A549 (cell line): Measurements from ENCODE around the gene ITPRIPL2. TPM values are rescaled to one million over a fixed set of nuclear protein-coding genes. Genes with fewer than 3 reads are reported as not detected.
A peak's percentile ranks its signal among the peaks of the same experiment; 100 is the strongest.

ENCODE experiments used
- CBX2 ChIP-seq: fragments of 200-600 bp; sonication (generic); IDR thresholded peaks from 2 replicates; pipeline ENCODE4 v1.6.1; 2016; ENCODE audit warnings: low read depth, mild to moderate bottlenecking, borderline replicate concordance
- CBX8 ChIP-seq: fragments of 200-600 bp; sonication (generic); IDR thresholded peaks from 2 replicates; pipeline ENCODE4 v1.6.1; 2016
- CHD4 ChIP-seq: fragments of 200-600 bp; sonication (generic); IDR thresholded peaks from 2 replicates; pipeline ENCODE4 v1.6.1; 2016; ENCODE audit warnings: antibody characterized with exemption, mild to moderate bottlenecking, borderline replicate concordance
- EHMT2 ChIP-seq: fragments of 200-600 bp; sonication (generic); IDR thresholded peaks from 2 replicates; pipeline ENCODE4 v1.6.1; 2016; ENCODE audit warnings: antibody characterized with exemption, low read depth, mild to moderate bottlenecking, moderate library complexity
- EP300 ChIP-seq, 2 experiments: fragments of >200 bp; sonication (Bioruptor Twin); formaldehyde crosslinking; IDR thresholded peaks; 2 replicates in 1 of 2; 3 replicates in 1 of 2; pipeline ENCODE4 v1.6.1; 2016 to 2017
- FOSB ChIP-seq: fragments of 250-450 bp; sonication (Bioruptor Pico); IDR thresholded peaks from 2 replicates; pipeline ENCODE4 v1.5.0; 2020; ENCODE audit warnings: mild to moderate bottlenecking, moderate library complexity
- FOSL2 ChIP-seq, 2 experiments: fragments of 450-650 bp in 1 of 2; fragments of >200 bp in 1 of 2; sonication (Bioruptor Twin) in 1 of 2; formaldehyde crosslinking; IDR thresholded peaks; 2 replicates each; pipeline versions ENCODE4 v1.5.0 to v1.6.1; 2016 to 2020; ENCODE audit warnings: mild to moderate bottlenecking in 1 of 2, moderate library complexity in 1 of 2
- HDAC2 ChIP-seq: fragments of 200-600 bp; sonication (generic); IDR thresholded peaks from 2 replicates; pipeline ENCODE4 v1.6.1; 2016
- HOXA7 ChIP-seq: fragments of 250-450 bp; sonication (Bioruptor Pico); IDR thresholded peaks from 2 replicates; pipeline ENCODE4 v1.5.0; 2020; ENCODE audit warnings: mild to moderate bottlenecking, moderate library complexity
- HOXB5 ChIP-seq: fragments of 250-450 bp; sonication (Bioruptor Pico); IDR thresholded peaks from 2 replicates; pipeline ENCODE4 v1.5.0; 2020; ENCODE audit warnings: mild to moderate bottlenecking, moderate library complexity
- KDM1A ChIP-seq: fragments of 200-600 bp; sonication (generic); IDR thresholded peaks from 2 replicates; pipeline ENCODE4 v1.6.1; 2016; ENCODE audit warnings: low read depth, mild to moderate bottlenecking
- KDM5A ChIP-seq: fragments of 200-600 bp; sonication (generic); IDR thresholded peaks from 2 replicates; pipeline ENCODE4 v1.6.1; 2016; ENCODE audit warnings: antibody characterized with exemption, mild to moderate bottlenecking
- MAZ ChIP-seq: fragments of 150-350 bp; IDR thresholded peaks from 2 replicates; pipeline ENCODE4 v1.6.1; 2014; ENCODE audit warnings: antibody characterized with exemption, low read depth, low read length, borderline replicate concordance
- NR3C1 ChIP-seq: fragments of >200 bp; sonication (Bioruptor Twin); formaldehyde crosslinking; IDR thresholded peaks from 3 replicates; pipeline ENCODE4 v1.6.1; 2017
- PHF8 ChIP-seq: fragments of 200-600 bp; sonication (generic); IDR thresholded peaks from 2 replicates; pipeline ENCODE4 v1.6.1; 2016; ENCODE audit warnings: low read depth, mild to moderate bottlenecking, antibody characterized with exemption, moderate library complexity, borderline replicate concordance
- POLR2A ChIP-seq: IDR thresholded peaks from 2 replicates; pipeline ENCODE4 v1.6.1; 2012; ENCODE audit warnings: mild to moderate bottlenecking, low read length
- RARB ChIP-seq: fragments of 250-450 bp; sonication (Bioruptor Pico); IDR thresholded peaks from 2 replicates; pipeline ENCODE4 v1.8.0; 2021; ENCODE audit warnings: mild to moderate bottlenecking, moderate library complexity
- RCOR1 ChIP-seq: fragments of 150-350 bp; IDR thresholded peaks from 2 replicates; pipeline ENCODE4 v1.6.1; 2014; ENCODE audit warnings: antibody characterized with exemption, low read length, low read depth
- RNF2 ChIP-seq: fragments of 200-600 bp; sonication (generic); IDR thresholded peaks from 2 replicates; pipeline ENCODE4 v1.6.1; 2016; ENCODE audit warnings: low read depth, mild to moderate bottlenecking, antibody characterized with exemption, moderate library complexity, borderline replicate concordance
- SMC3 ChIP-seq: fragments of >200 bp; sonication (Bioruptor Twin); formaldehyde crosslinking; IDR thresholded peaks from 3 replicates; pipeline ENCODE4 v1.6.1; 2018; ENCODE audit warnings: inconsistent platforms
- TFCP2L1 ChIP-seq: fragments of 250-450 bp; sonication (Bioruptor Pico); IDR thresholded peaks from 2 replicates; pipeline ENCODE4 v1.5.0; 2021; ENCODE audit warnings: mild to moderate bottlenecking
- ZC3H11A ChIP-seq: fragments of 450-650 bp; IDR thresholded peaks from 2 replicates; pipeline ENCODE4 v1.6.1; 2014; ENCODE audit warnings: antibody characterized with exemption, mild to moderate bottlenecking
- ZFP36 ChIP-seq: fragments of 450-650 bp; IDR thresholded peaks from 2 replicates; pipeline ENCODE4 v1.6.1; 2014; ENCODE audit warnings: borderline replicate concordance; ENCODE audit not compliant: partially characterized antibody
- ZNF302 ChIP-seq: fragments of 250-450 bp; sonication (Bioruptor Pico); IDR thresholded peaks from 2 replicates; pipeline ENCODE4 v1.9.0; 2021; ENCODE audit warnings: inconsistent platforms, mild to moderate bottlenecking, moderate library complexity
- ZSCAN20 ChIP-seq: fragments of 250-450 bp; sonication (Bioruptor Pico); IDR thresholded peaks from 2 replicates; pipeline ENCODE4 v1.8.0; 2022; ENCODE audit warnings: mild to moderate bottlenecking, moderate library complexity
- polyA plus RNA-seq, 4 experiments: library from polyadenylated mRNA; depleted of rRNA in 3 of 4; stranded (reverse); fragments of >200 nt; fragmentation: RNase III in 1 of 4; extraction: RNeasy Plus Mini Kit Qiagen cat#74134 plus additional on column Dnase treatment in 1 of 4; gene quantifications; 2 replicates in 3 of 4; 3 replicates in 1 of 4; pipeline ENCODE4 v1.2.3, GENCODE V29; 2011 to 2017
- TF ChIP-seq, protein P1 (sequence below): fragments of 250-450 bp; sonication (Bioruptor Pico); IDR thresholded peaks from 2 replicates; pipeline ENCODE4 v1.5.0; 2021; ENCODE audit warnings: mild to moderate bottlenecking, moderate library complexity, borderline replicate concordance
- TF ChIP-seq, protein P2 (sequence below): fragments of >200 bp; sonication (Bioruptor Twin); formaldehyde crosslinking; IDR thresholded peaks from 3 replicates; pipeline ENCODE4 v1.5.1; 2016
- TF ChIP-seq, protein P3 (sequence below): IDR thresholded peaks from 2 replicates; pipeline ENCODE4 v1.6.1; 2012; ENCODE audit warnings: low read depth, borderline replicate concordance
- TF ChIP-seq, protein P4 (sequence below): fragments of 200-600 bp; sonication (generic); IDR thresholded peaks from 2 replicates; pipeline ENCODE4 v1.6.1; 2016; ENCODE audit warnings: antibody characterized with exemption, mild to moderate bottlenecking, moderate library complexity
- TF ChIP-seq, protein P5 (sequence below): fragments of >200 bp; sonication (Bioruptor Twin); formaldehyde crosslinking; IDR thresholded peaks from 3 replicates; pipeline ENCODE4 v1.6.1; 2016

ITPRIPL2 gene
- polyA plus RNA-seq, 2 of the 4 experiments (the other 2 are of a cell fraction): 15.5 to 17.5 TPM

DNA sequence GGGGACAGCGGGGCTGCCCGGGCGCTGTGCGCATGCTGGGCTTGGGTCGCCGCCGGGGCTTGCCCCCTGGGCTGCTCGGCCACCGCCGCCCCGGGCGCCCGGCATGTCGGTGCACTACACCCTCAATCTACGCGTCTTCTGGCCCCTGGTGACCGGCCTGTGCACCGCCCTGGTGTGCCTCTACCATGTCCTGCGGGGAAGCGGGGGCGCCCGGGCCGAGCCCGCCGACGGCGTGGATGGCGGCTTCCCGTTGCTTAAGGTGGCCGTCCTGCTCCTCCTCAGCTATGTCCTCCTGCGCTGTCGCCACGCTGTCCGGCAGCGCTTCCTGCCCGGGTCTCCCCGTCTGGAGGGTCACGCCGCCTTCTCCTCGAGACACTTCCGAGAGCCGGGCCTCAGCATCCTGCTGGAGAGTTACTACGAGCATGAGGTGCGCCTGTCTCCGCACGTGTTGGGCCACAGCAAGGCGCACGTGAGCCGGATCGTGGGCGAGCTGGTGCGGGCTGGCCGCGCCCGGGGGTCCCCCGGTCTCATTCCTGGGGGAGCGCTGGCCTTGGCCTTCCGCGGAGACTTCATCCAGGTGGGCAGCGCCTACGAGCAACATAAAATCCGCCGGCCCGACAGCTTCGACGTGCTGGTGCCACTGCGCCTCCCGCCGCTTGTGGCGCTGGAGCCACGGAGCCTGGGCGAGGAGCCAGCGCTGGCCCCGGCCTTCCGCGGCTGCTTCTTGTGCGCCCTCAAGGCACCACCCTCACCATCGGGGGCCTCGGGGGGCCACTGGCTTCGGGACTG is 789 bp downstream of the ITPRIPL2 start (continued):
- TF ChIP-seq, protein P1, sequence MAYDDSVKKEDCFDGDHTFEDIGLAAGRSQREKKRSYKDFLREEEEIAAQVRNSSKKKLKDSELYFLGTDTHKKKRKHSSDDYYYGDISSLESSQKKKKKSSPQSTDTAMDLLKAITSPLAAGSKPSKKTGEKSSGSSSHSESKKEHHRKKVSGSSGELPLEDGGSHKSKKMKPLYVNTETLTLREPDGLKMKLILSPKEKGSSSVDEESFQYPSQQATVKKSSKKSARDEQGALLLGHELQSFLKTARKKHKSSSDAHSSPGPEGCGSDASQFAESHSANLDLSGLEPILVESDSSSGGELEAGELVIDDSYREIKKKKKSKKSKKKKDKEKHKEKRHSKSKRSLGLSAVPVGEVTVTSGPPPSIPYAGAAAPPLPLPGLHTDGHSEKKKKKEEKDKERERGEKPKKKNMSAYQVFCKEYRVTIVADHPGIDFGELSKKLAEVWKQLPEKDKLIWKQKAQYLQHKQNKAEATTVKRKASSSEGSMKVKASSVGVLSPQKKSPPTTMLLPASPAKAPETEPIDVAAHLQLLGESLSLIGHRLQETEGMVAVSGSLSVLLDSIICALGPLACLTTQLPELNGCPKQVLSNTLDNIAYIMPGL (CRISPR knock-in tag): peak; percentile 69; the same call in 1 of the 2 replicates
- TF ChIP-seq, protein P2, sequence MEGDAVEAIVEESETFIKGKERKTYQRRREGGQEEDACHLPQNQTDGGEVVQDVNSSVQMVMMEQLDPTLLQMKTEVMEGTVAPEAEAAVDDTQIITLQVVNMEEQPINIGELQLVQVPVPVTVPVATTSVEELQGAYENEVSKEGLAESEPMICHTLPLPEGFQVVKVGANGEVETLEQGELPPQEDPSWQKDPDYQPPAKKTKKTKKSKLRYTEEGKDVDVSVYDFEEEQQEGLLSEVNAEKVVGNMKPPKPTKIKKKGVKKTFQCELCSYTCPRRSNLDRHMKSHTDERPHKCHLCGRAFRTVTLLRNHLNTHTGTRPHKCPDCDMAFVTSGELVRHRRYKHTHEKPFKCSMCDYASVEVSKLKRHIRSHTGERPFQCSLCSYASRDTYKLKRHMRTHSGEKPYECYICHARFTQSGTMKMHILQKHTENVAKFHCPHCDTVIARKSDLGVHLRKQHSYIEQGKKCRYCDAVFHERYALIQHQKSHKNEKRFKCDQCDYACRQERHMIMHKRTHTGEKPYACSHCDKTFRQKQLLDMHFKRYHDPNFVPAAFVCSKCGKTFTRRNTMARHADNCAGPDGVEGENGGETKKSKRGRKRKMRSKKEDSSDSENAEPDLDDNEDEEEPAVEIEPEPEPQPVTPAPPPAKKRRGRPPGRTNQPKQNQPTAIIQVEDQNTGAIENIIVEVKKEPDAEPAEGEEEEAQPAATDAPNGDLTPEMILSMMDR: no peak
- TF ChIP-seq HOXA7 (CRISPR knock-in tag) (no peak; the same call in 1 of the 2 replicates), ZSCAN20 (no peak), POLR2A (no peak), RARB (CRISPR knock-in tag) (no peak), TFCP2L1 (peak; percentile 87), ZC3H11A (no peak), RNF2 (peak; percentile 81), FOSL2 (IDR thresholded peaks at IDR 0.05) (no peak), FOSL2 (CRISPR knock-in tag; IDR thresholded peaks at IDR 0.05) (no peak), PHF8 (0 out of 2 replicates have a peak, but pooled peaks have one; percentile 12), HDAC2 (no peak), CBX2 (no peak), FOSB (CRISPR knock-in tag) (0 out of 2 replicates have a peak, but pooled peaks have one; percentile 9), CHD4 (no peak), ZNF302 (CRISPR knock-in tag) (peak; percentile 67; the same call in 1 of the 2 replicates), EHMT2 (no peak), HOXB5 (CRISPR knock-in tag) (peak; percentile 43; the same call in 1 of the 2 replicates), RCOR1 (no peak), MAZ (no peak), EP300 (IDR thresholded peaks at IDR 0.05) (no peak), ZFP36 (no peak), SMC3 (no peak; the same call in 2 of the 3 replicates), KDM1A (no peak), NR3C1 (no peak), KDM5A (no peak), CBX8 (no peak)
- TF ChIP-seq, protein P3, sequence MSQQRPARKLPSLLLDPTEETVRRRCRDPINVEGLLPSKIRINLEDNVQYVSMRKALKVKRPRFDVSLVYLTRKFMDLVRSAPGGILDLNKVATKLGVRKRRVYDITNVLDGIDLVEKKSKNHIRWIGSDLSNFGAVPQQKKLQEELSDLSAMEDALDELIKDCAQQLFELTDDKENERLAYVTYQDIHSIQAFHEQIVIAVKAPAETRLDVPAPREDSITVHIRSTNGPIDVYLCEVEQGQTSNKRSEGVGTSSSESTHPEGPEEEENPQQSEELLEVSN: peak; percentile 97
- TF ChIP-seq, protein P4, sequence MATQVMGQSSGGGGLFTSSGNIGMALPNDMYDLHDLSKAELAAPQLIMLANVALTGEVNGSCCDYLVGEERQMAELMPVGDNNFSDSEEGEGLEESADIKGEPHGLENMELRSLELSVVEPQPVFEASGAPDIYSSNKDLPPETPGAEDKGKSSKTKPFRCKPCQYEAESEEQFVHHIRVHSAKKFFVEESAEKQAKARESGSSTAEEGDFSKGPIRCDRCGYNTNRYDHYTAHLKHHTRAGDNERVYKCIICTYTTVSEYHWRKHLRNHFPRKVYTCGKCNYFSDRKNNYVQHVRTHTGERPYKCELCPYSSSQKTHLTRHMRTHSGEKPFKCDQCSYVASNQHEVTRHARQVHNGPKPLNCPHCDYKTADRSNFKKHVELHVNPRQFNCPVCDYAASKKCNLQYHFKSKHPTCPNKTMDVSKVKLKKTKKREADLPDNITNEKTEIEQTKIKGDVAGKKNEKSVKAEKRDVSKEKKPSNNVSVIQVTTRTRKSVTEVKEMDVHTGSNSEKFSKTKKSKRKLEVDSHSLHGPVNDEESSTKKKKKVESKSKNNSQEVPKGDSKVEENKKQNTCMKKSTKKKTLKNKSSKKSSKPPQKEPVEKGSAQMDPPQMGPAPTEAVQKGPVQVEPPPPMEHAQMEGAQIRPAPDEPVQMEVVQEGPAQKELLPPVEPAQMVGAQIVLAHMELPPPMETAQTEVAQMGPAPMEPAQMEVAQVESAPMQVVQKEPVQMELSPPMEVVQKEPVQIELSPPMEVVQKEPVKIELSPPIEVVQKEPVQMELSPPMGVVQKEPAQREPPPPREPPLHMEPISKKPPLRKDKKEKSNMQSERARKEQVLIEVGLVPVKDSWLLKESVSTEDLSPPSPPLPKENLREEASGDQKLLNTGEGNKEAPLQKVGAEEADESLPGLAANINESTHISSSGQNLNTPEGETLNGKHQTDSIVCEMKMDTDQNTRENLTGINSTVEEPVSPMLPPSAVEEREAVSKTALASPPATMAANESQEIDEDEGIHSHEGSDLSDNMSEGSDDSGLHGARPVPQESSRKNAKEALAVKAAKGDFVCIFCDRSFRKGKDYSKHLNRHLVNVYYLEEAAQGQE: no peak
- TF ChIP-seq, protein P5, sequence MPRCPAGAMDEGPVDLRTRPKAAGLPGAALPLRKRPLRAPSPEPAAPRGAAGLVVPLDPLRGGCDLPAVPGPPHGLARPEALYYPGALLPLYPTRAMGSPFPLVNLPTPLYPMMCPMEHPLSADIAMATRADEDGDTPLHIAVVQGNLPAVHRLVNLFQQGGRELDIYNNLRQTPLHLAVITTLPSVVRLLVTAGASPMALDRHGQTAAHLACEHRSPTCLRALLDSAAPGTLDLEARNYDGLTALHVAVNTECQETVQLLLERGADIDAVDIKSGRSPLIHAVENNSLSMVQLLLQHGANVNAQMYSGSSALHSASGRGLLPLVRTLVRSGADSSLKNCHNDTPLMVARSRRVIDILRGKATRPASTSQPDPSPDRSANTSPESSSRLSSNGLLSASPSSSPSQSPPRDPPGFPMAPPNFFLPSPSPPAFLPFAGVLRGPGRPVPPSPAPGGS: no peak
